CD14-positive monocyte (primary cell): ENCODE data around the gene DSC1. TPM values are rescaled to one million over a fixed set of nuclear protein-coding genes. Genes with fewer than 3 reads are reported as not detected.
A peak's percentile ranks its signal among the peaks of the same experiment; 100 is the strongest.

Source experiments
- DNase-seq, 3 donors: peaks; one replicate each; pipeline ENCODE4 v3.0.0-alpha.2; 2011 to 2022
- H2AFZ ChIP-seq: 2 replicates; pipeline ENCODE4 v1.6.0; 2012; ENCODE audit warnings: mild to moderate bottlenecking, low read depth, low read length, inconsistent platforms; ENCODE audit not compliant: insufficient read depth, poor library complexity, severe bottlenecking
- H3K27ac ChIP-seq, 2 donors: 1 replicate in 1 of 2; 2 replicates in 1 of 2; pipeline ENCODE4 v1.5.1; 2012 to 2013; ENCODE audit warnings: low read length in 2 of 2, control low read depth in 1 of 2, inconsistent platforms in 1 of 2, low read depth in 1 of 2, mild to moderate bottlenecking in 1 of 2
- H3K27me3 ChIP-seq, 2 donors: one replicate each; pipeline versions ENCODE4 v1.6.0 to v1.6.1; 2011 to 2013; ENCODE audit warnings: low read length in 2 of 2; ENCODE audit not compliant: control insufficient read depth in 2 of 2, insufficient read depth in 2 of 2
- H3K36me3 ChIP-seq, 2 donors: replicated peaks in 1 of 2; 1 replicate in 1 of 2; 2 replicates in 1 of 2; pipeline versions ENCODE4 v1.5.1 to v1.6.1; 2012 to 2013; ENCODE audit warnings: low read length in 2 of 2, control low read depth in 1 of 2, inconsistent platforms in 1 of 2, mild to moderate bottlenecking in 1 of 2; ENCODE audit not compliant: insufficient read depth in 2 of 2, control insufficient read depth in 1 of 2
- H3K4me1 ChIP-seq, 2 donors: 1 replicate in 1 of 2; 2 replicates in 1 of 2; pipeline versions ENCODE4 v1.5.1 to v1.6.1; 2012 to 2013; ENCODE audit warnings: low read length in 2 of 2, control low read depth in 1 of 2, inconsistent platforms in 1 of 2, mild to moderate bottlenecking in 1 of 2, moderate library complexity in 1 of 2; ENCODE audit not compliant: insufficient read depth in 2 of 2, control insufficient read depth in 1 of 2
- H3K4me2 ChIP-seq: replicated peaks from 2 replicates; pipeline ENCODE3; 2012; ENCODE audit warnings: low read length, moderate library complexity, mild to moderate bottlenecking; ENCODE audit not compliant: poor library complexity, severe bottlenecking; ENCODE audit errors: extremely low read depth
- H3K4me3 ChIP-seq, 3 experiments: fragments of 200-600 bp in 1 of 3; sonication (generic) in 1 of 3; replicated peaks in 1 of 3; 1 replicate in 2 of 3; 2 replicates in 1 of 3; pipeline ENCODE4 v1.5.1; 2011 to 2013; ENCODE audit warnings: low read length in 3 of 3, mild to moderate bottlenecking in 3 of 3, control low read depth in 2 of 3, low read depth in 2 of 3, inconsistent platforms in 1 of 3, moderate library complexity in 1 of 3
- H3K79me2 ChIP-seq: 2 replicates; pipeline ENCODE4 v1.6.0; 2012; ENCODE audit warnings: mild to moderate bottlenecking, control low read depth, inconsistent platforms, low read length, moderate library complexity; ENCODE audit not compliant: insufficient read depth
- H3K9ac ChIP-seq: 2 replicates; pipeline ENCODE4 v1.6.0; 2017; ENCODE audit warnings: low read length, mild to moderate bottlenecking; ENCODE audit not compliant: insufficient read depth, poor library complexity, severe bottlenecking
- H3K9me3 ChIP-seq, 2 donors: replicated peaks in 1 of 2; 1 replicate in 1 of 2; 2 replicates in 1 of 2; pipeline versions ENCODE4 v1.5.1 to v1.6.1; 2012 to 2013; ENCODE audit warnings: low read length in 2 of 2, control low read depth in 1 of 2; ENCODE audit not compliant: control insufficient read depth in 1 of 2, insufficient read depth in 1 of 2
- H4K20me1 ChIP-seq: 2 replicates; pipeline ENCODE4 v1.6.0; 2012; ENCODE audit warnings: mild to moderate bottlenecking, low read length, control low read depth, moderate library complexity; ENCODE audit not compliant: insufficient read depth
- H3K27ac Mint-ChIP-seq, 7 donors: one replicate each; pipeline ENCODE4 v1.8.0; 2020; ENCODE audit warnings: mild to moderate bottlenecking in 7 of 7, mixed read lengths in 7 of 7, moderate library complexity in 6 of 7, inconsistent platforms in 2 of 7
- H3K27me3 Mint-ChIP-seq, 3 donors: one replicate each; pipeline ENCODE4 v1.8.0; 2021 to 2022; ENCODE audit warnings: low read depth in 3 of 3, mild to moderate bottlenecking in 3 of 3, mixed read lengths in 3 of 3, moderate library complexity in 3 of 3, inconsistent platforms in 1 of 3
- H3K36me3 Mint-ChIP-seq, 2 donors: one replicate each; pipeline ENCODE4 v1.8.0; 2020; ENCODE audit warnings: mixed read lengths in 2 of 2, inconsistent platforms in 1 of 2, mild to moderate bottlenecking in 1 of 2
- H3K4me1 Mint-ChIP-seq: one replicate; pipeline ENCODE4 v1.8.0; 2020; ENCODE audit warnings: mild to moderate bottlenecking, mixed read lengths
- H3K4me3 Mint-ChIP-seq, 2 donors: one replicate each; pipeline ENCODE4 v1.8.0; 2020; ENCODE audit warnings: mild to moderate bottlenecking in 2 of 2, mixed read lengths in 2 of 2, moderate library complexity in 1 of 2
- H3K9me3 Mint-ChIP-seq, 7 donors: one replicate each; pipeline ENCODE4 v1.8.0; 2020 to 2022; ENCODE audit warnings: mixed read lengths in 7 of 7, mild to moderate bottlenecking in 6 of 7, moderate library complexity in 6 of 7, inconsistent platforms in 2 of 7
- CTCF ChIP-seq: fragments of 200-600 bp; IDR thresholded peaks from one replicate; pipeline ENCODE4 v1.8.0; 2022; ENCODE audit warnings: antibody characterized with exemption, mild to moderate bottlenecking
- WGBS: methylation state at CpG from one replicate; pipeline ENCODE4 v1.1.5; 2013; ENCODE audit warnings: missing lambda C conversion rate; ENCODE audit not compliant: insufficient coverage; 5-methylcytosine and 5-hydroxymethylcytosine counted together
- intact Hi-C, 2 donors: fragments of 100-400 bp; cut with micrococcal nuclease; formaldehyde crosslinking; loops; one replicate each; pipeline versions ENCODE4 v1.15.0 to v1.15.1; 2023
- polyA plus RNA-seq, 3 donors: library from polyadenylated mRNA; depleted of rRNA in 1 of 3; unstranded in 2 of 3; stranded (reverse) in 1 of 3; fragments of 300-500 nt in 2 of 3; fragments of >200 nt in 1 of 3; fragmentation: Illumina TruSeq in 2 of 3; gene quantifications; 1 replicate in 2 of 3; 2 replicates in 1 of 3; pipeline ENCODE4 v1.2.3, GENCODE V29; 2012 to 2021

The DSC1 gene
- polyA plus RNA-seq, 3 donors, result not detected

- WGBS, result 12% methylated on average over 8 of the region's 11 CpGs
- Mint-ChIP-seq H3K27ac (peak overlapping the region; percentile 73 to 93 (median 88)), H3K4me3 (peak overlapping the region; percentile 56 to 66), H3K27me3 (peaks cover 0 to 3% (median 2%) of the 10 kb centered on the region in 3 donors), H3K9me3 (no peaks in the 10 kb centered on the region), H3K4me1 (peaks cover 44% of the 10 kb centered on the region), H3K36me3 (no peaks in the 10 kb centered on the region)
- Histone ChIP-seq H3K27me3 (no peaks in the 10 kb centered on the region), H3K4me3 (peak overlapping the region in 1 of 3 experiments; percentile 63), H3K4me1 (peaks cover 48 to 54% of the 10 kb centered on the region in 2 donors), H3K9me3 (no peaks in the 10 kb centered on the region), H3K4me2 (peak overlapping the region; percentile 72), H3K79me2 (no peaks in the 10 kb centered on the region), H3K9ac (peak overlapping the region; percentile 38), H4K20me1 (no peaks in the 10 kb centered on the region), H3K27ac (peak overlapping the region; percentile 72 to 82), H2AFZ (peak overlapping the region; percentile 67), H3K36me3 (no peaks in the 10 kb centered on the region)
- peak; percentile 84 to 93 (median 90) for DNase-seq
- intact Hi-C loops, result no loop called here
- peak; percentile 49 for TF ChIP-seq CTCF
Measured at GRCh38 chr18:31206787-31207381, 44.2 kb upstream of the DSC1 start.

GRCh38 chr18:31206071-31206470 lies 43.4 kb upstream of the DSC1 start:
- DNase-seq, result peak; percentile 38 to 79 (median 55)
- no peaks in the 10 kb centered on the region for H3K36me3 ChIP-seq
- WGBS, result no CpG with 5 or more reads among the region's 5 CpGs
- TF ChIP-seq CTCF, result no peak
- Mint-ChIP-seq H3K9me3 (no peaks in the 10 kb centered on the region), H3K27me3 (peaks cover 0 to 2% (median under 1%) of the 10 kb centered on the region in 3 donors), H3K4me3 (peak overlapping the region; percentile 56 to 62), H3K27ac (peak overlapping the region; percentile 73 to 93 (median 88)), H3K36me3 (no peaks in the 10 kb centered on the region), H3K4me1 (peaks cover 44% of the 10 kb centered on the region)
- H3K79me2 ChIP-seq, result no peaks in the 10 kb centered on the region
- H2AFZ ChIP-seq, result no peak overlapping the region
- no peaks in the 10 kb centered on the region for H3K27me3 ChIP-seq
- no peak overlapping the region for H3K9ac ChIP-seq
- no peaks in the 10 kb centered on the region for H4K20me1 ChIP-seq
- intact Hi-C loops, result no loop called here
- peak overlapping the region in 2 of 3 experiments; percentile 16 to 63 for H3K4me3 ChIP-seq
- peaks cover 48 to 54% of the 10 kb centered on the region in 2 donors for H3K4me1 ChIP-seq
- H3K4me2 ChIP-seq, result peak overlapping the region; percentile 72
- H3K9me3 ChIP-seq, result no peaks in the 10 kb centered on the region
- peak overlapping the region; percentile 72 to 82 for H3K27ac ChIP-seq
